K562 (cell line): ENCODE measurements around the gene SURF6. TPM values are rescaled to one million over a fixed set of nuclear protein-coding genes. Genes with fewer than 3 reads are reported as not detected.
A peak's percentile ranks its signal among the peaks of the same experiment; 100 is the strongest.

Experiments used
- DPF2 ChIP-seq: fragments of 450-650 bp; IDR thresholded peaks from 2 replicates; pipeline ENCODE4 v1.6.1; 2016
- EGR1 ChIP-seq: fragments of 450-650 bp; conservative IDR thresholded peaks from 2 replicates; pipeline ENCODE4 v1.6.1; 2017; ENCODE audit warnings: mild to moderate bottlenecking
- POLR2G ChIP-seq: fragments of 200-400 bp; formaldehyde crosslinking; IDR thresholded peaks from 2 replicates; pipeline ENCODE4 v1.6.1; 2017; ENCODE audit warnings: low read depth, mild to moderate bottlenecking, antibody characterized with exemption, low read length, moderate library complexity
- POU5F1 ChIP-seq: fragments of 150-350 bp; IDR thresholded peaks from 2 replicates; pipeline ENCODE4 v1.6.1; 2014; ENCODE audit warnings: borderline replicate concordance, low read length, low read depth, mild to moderate bottlenecking; ENCODE audit not compliant: partially characterized antibody
- SRSF1 ChIP-seq: fragments of 200-400 bp; formaldehyde crosslinking; IDR thresholded peaks from 2 replicates; pipeline ENCODE4 v1.6.1; 2017; ENCODE audit warnings: mild to moderate bottlenecking, low read depth, low read length, moderate library complexity
- TAF7 ChIP-seq: fragments of 450-650 bp; IDR thresholded peaks from 2 replicates; pipeline ENCODE4 v1.6.1; 2016; ENCODE audit warnings: missing genetic modification characterization, missing compliant biosample characterization
- ZNF444 ChIP-seq: fragments of 250-450 bp; sonication (Bioruptor Pico); IDR thresholded peaks from 2 replicates; pipeline ENCODE4 v1.4.0; 2020; ENCODE audit warnings: mild to moderate bottlenecking, moderate library complexity
- polyA plus RNA-seq, 8 experiments: library from polyadenylated mRNA; depleted of rRNA in 4 of 8; stranded (reverse) in 5 of 8; unstranded in 3 of 8; fragments of >200 nt; fragmentation: Nextera tagmentation in 2 of 8; fragmentation: Illumina TruSeq in 1 of 8; extraction: Ambion mirVana in 2 of 8; extraction: Trizol in 1 of 8; gene quantifications; 2 replicates each; pipeline versions ENCODE4 v1.2.1 to v1.2.3, GENCODE V29; 2011 to 2014; ENCODE audit warnings: inconsistent platforms in 1 of 8, missing spikeins in 1 of 8
- total RNA-seq, 7 experiments: library from RNA; depleted of rRNA in 6 of 7; stranded (reverse); fragments of >200 nt in 6 of 7; fragmentation: Illumina TruSeq in 2 of 7; extraction: Trizol in 2 of 7; gene quantifications; 2 replicates each; pipeline versions ENCODE4 v1.2.1 to v1.2.3, GENCODE V29; 2011 to 2021; ENCODE audit warnings: low replicate concordance in 1 of 7
- TF ChIP-seq, protein P1 (sequence below): IDR thresholded peaks from 2 replicates; pipeline ENCODE4 v1.6.1; 2011; ENCODE audit warnings: borderline replicate concordance, low read depth, mild to moderate bottlenecking, moderate library complexity, low read length; ENCODE audit not compliant: insufficient read depth, poor library complexity, severe bottlenecking
- TF ChIP-seq, protein P2 (sequence below): fragments of 250-450 bp; sonication (Bioruptor Pico); IDR thresholded peaks from 2 replicates; pipeline ENCODE4 v1.9.0; 2021; ENCODE audit warnings: mild to moderate bottlenecking

The SURF6 gene
- total and polyA plus RNA-seq, 9 of the 15 experiments (the other 6 are each of a cell fraction or from before 2014, with no cell fraction given), result 1.4 to 68.3 (median 14.7) TPM

DNA sequence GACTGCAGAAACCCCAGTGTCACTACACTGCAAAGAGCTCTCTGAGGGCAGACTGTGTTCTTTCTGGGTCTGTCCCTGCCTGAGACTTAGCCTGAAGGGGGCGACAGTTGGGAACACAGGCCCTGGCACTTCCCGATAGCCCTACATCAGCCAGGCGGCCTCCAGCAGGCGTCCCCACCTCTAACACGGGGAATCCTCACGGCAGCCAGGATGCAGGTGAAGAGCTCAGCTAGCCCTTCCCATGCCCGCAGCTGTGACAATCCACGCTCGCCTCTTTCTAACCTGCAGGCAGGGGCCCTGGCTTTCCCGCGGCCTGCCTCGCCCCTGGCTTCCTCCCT lies 6.0 kb upstream of the SURF6 start (continued):
- TF ChIP-seq SRSF1, result no peak
- TF ChIP-seq POLR2G, result peak; percentile 39; the same call in 1 of the 2 replicates
- no peak for TF ChIP-seq EGR1
- no peak for TF ChIP-seq TAF7 (tag)
- TF ChIP-seq ZNF444 (CRISPR knock-in tag), result no peak
- TF ChIP-seq, protein P1, sequence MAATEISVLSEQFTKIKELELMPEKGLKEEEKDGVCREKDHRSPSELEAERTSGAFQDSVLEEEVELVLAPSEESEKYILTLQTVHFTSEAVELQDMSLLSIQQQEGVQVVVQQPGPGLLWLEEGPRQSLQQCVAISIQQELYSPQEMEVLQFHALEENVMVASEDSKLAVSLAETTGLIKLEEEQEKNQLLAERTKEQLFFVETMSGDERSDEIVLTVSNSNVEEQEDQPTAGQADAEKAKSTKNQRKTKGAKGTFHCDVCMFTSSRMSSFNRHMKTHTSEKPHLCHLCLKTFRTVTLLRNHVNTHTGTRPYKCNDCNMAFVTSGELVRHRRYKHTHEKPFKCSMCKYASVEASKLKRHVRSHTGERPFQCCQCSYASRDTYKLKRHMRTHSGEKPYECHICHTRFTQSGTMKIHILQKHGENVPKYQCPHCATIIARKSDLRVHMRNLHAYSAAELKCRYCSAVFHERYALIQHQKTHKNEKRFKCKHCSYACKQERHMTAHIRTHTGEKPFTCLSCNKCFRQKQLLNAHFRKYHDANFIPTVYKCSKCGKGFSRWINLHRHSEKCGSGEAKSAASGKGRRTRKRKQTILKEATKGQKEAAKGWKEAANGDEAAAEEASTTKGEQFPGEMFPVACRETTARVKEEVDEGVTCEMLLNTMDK, result peak; percentile 5
- TF ChIP-seq, protein P2, sequence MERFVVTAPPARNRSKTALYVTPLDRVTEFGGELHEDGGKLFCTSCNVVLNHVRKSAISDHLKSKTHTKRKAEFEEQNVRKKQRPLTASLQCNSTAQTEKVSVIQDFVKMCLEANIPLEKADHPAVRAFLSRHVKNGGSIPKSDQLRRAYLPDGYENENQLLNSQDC (CRISPR knock-in tag), result no peak
- TF ChIP-seq POU5F1, result no peak
- TF ChIP-seq DPF2, result no peak
